ENCODE measurements around the gene VEGFC.
A peak's percentile ranks its signal among the peaks of the same experiment; 100 is the strongest.

The VEGFC gene

GRCh38 chr4:176792326-176793059 is at the start of gene VEGFC:
Gene VEGFC, minus strand, starts transcription at chr4:176792922. Its CDS starts 611 bp downstream, at chr4:176792311.
- DNase-seq: peak; percentile 16

- DNase-seq: peak; percentile 19
Measured at GRCh38 chr4:176841711-176842112, 49.0 kb upstream of the VEGFC start.

DNA sequence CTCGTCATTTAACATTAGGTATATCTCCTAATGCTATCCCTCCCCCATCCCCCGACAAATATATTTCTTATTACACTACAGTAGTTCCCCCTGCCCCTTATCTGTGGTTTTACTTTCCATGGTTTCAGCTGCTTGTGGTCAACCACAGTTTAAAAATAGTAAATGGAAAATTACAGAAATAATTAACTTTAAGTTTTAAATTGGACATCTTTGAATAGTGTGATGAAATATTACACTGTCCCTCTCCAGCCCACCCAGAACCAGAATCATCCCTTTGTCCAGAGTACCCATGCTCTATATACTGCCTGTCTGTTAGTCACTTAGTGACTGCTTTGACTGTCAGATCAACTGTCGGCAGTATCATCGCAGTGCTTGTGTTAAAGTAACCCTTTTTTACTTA is 47.4 kb upstream of the VEGFC start:
- no peak for DNase-seq

GRCh38 chr4:176839656-176840055 is 46.9 kb upstream of the VEGFC start:
- no peak for DNase-seq

DNA sequence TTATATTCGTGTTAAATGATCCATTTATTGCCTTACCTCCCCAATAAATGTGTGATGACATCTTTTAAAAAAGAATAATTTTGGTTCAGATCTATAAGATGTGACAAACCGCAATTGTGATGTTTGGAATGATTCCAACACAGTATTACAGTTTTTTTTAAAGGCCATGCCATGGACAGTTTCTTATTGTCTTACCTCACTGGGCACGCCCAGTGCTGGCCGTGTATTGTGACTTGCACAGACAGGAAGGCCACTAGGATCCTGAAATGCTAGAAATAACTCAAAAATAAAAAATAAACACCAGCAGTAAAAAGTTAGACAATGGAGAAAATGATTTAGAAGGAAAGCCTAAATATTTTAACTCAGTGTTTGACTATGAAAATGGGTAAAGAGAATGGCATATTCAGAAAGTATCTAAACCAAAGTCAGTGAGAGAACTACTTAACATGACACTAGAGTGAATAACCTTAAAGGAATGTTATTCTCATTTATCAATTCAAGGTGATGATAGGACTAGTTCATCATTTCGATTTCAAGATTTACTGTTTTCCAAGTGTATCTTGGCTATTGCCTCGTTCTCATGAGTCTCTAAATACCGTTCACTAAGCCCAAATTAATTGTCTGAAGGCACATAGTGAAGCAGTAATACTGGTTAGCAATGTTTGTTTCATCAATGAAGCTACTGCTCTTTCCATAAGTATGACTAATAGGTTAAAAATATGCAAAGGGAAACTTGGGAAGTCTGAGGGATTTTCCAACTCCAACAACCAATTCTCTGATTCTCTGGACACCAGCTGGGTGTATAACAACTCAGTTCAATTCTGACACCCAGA is 46.1 kb upstream of the VEGFC start:
- peak; percentile 15 for DNase-seq

DNA sequence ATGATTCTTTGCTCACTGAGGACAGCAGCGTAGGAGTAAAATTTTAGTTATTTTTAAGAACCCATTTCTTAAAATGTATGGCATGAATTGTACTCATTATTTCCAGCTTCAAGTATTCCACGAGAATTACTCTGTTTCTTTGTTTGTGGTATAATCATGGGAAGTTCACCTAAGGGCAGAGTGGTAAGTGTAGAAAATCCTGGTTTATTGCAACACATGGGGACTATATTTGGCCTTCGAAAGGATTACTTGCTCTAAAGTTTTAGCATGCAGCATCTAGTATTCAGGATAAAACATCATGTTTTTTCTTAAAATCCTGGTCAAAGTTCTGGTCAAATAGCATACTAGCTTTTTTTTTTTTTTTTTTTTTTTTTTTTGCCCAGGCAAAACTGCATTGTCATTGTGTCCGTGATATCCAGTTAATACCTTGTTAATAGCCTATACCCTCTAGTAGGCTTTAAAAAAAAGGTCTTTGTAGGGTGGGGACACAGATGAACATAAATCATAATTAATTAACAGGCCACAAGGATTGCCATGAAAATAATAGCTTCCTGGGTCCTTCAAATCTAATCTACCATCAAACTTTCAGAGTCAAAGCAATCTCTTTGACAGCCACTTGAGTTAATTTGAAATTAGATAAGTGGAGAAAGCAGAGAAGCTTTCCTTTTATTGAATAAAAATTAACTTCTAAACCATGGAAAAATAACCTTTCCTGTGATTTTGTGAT is 44.6 kb upstream of the VEGFC start:
- no peak for DNase-seq

- no peak for DNase-seq
Measured at GRCh38 chr4:176834531-176834930, 41.8 kb upstream of the VEGFC start.

DNA sequence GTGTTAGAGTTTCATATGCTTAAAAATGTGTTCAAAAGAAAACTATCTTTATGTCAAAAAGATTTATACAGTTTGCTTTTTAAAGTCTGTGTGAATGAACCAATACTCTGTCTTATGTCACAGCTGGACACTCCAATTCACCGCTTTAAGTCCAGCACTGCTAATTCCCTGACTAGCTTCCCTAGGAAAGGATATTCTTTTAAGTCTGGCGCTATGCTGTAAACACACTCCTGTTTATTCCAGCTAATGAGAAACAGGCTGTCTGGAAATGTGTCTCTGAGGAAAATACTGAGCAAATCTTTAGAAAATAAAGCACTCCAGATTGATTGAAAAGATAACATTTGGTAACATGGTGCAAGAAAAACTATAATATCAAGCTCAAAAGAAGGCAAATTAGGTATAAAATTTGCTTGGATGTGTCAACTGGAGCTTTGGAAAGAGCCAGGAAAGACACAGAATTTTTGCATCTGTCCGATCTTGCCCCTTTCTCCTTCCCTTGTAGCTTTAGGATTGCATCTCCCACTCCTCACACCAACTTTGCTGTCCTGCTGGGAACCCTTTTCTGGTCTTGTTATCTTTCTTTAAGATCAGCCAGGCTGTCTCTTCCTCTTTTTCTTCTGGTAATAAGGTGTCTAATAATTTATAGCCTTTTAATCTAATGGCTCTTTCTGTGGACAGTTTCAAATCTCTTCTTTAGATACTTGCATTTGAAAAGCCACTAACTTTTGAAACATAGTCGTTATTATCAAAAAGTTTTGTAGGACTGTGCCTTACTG is 40.9 kb upstream of the VEGFC start:
- DNase-seq: no peak

DNA sequence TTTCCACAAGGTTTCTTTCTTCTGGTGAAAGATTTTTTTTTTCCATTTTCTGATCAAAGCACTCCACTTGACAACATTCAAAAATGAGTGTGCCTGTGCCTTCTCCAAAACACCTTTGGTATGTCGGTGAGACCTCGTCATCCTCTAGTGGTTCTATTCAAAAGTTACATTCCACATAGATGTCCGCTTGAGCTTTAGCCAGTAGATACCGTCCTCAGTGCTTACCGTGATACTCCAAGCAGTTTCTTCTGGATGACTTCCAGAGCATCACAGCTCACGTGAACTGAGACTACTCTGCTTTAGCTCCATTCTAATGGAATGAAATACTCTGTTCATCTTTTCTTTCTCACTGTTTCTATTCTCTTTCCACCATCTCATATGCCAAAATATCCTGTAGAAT is 38.2 kb upstream of the VEGFC start:
- DNase-seq: no peak

GRCh38 chr4:176825586-176825985 is 32.9 kb upstream of the VEGFC start:
- DNase-seq: no peak

- DNase-seq: no peak
Measured at GRCh38 chr4:176824645-176825366, 32.1 kb upstream of the VEGFC start.

GRCh38 chr4:176818531-176818930 is 25.8 kb upstream of the VEGFC start:
- DNase-seq: no peak

DNA sequence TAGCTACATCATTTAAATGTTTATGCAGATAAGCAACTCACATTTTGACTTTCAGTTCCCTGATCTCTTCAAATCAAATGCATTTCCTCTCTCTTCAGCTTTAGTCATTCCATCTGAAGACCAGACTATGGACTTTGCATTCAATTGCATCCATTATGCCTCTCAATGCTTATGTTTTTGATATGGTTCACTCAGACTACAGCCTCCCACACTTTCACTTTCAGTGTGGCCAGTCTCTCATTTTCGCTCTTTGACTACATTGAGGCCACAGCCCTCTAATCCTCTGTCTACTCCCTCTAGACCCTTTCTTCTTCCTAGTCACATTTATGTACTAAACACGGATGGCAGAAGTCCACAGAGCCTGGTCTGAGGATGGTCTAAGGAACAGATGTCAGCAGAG is 24.5 kb upstream of the VEGFC start:
- no peak for DNase-seq

DNA sequence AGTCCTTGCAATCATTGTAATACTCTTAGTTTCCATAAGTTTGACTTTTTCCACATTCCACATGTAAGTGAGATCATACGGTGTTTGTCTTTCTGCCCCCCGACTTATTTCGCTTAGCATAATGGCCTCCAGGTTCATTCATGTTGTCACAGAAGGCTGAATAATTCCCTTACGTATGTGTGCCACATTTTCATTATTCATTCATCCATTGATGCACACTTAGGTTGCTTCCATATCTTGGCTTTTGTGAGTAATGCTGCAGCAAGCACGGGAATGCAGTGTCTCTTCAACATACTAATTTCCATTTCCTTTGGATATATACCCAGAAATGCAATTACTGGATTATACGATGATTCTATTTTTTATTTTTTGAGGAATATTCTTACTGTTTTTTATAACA is 22.0 kb upstream of the VEGFC start:
- DNase-seq: no peak

- no peak for DNase-seq
Measured at GRCh38 chr4:176810481-176811249, 17.9 kb upstream of the VEGFC start.

GRCh38 chr4:176806778-176807375 is 14.2 kb upstream of the VEGFC start:
- DNase-seq: no peak

- DNase-seq: peak; percentile 46
Measured at GRCh38 chr4:176805155-176805554, 12.4 kb upstream of the VEGFC start.

- no peak for DNase-seq
Measured at GRCh38 chr4:176800891-176801534, 8.3 kb upstream of the VEGFC start.

GRCh38 chr4:176799653-176800052 is 6.9 kb upstream of the VEGFC start:
- DNase-seq: no peak

GRCh38 chr4:176798540-176798939 is 5.8 kb upstream of the VEGFC start:
- DNase-seq: no peak
